ENCODE measurements around the gene SLC35G1.

Gene SLC35G1

GRCh38 chr10:93897070-93897780 is 3.4 kb downstream of the SLC35G1 start:
- Histone ChIP-seq H3K36me3 (peaks cover 13% of the 10 kb centered on the region), H3K27ac (no peak overlapping the region), H3K9me3 (ENCODE audit: severe bottlenecking) (no peaks in the 10 kb centered on the region), H3K27me3 (ENCODE audit: insufficient read depth, low read depth, severe bottlenecking) (no peaks in the 10 kb centered on the region), H3K4me3 (ENCODE audit: low read depth, low read length) (no peak overlapping the region)
- TF ChIP-seq CTCF (IDR thresholded peaks at IDR 0.05; ENCODE audit: low read depth, low read length): no peak
- no peak for DNase-seq

GRCh38 chr10:93899109-93899508 is 5.3 kb downstream of the SLC35G1 start:
- H3K27me3 ChIP-seq (ENCODE audit: insufficient read depth, low read depth, severe bottlenecking): no peaks in the 10 kb centered on the region
- H3K27ac ChIP-seq: no peak overlapping the region
- H3K36me3 ChIP-seq: peaks cover 10% of the 10 kb centered on the region
- H3K9me3 ChIP-seq (ENCODE audit: severe bottlenecking): no peaks in the 10 kb centered on the region
- no peak for DNase-seq
- H3K4me3 ChIP-seq (ENCODE audit: low read depth, low read length): no peak overlapping the region
- no peak for TF ChIP-seq CTCF (IDR thresholded peaks at IDR 0.05; ENCODE audit: low read depth, low read length)

- peaks cover 10% of the 10 kb centered on the region for H3K36me3 ChIP-seq
- no peaks in the 10 kb centered on the region for H3K9me3 ChIP-seq (ENCODE audit: severe bottlenecking)
- no peak for TF ChIP-seq CTCF (IDR thresholded peaks at IDR 0.05; ENCODE audit: low read depth, low read length)
- no peak overlapping the region for H3K4me3 ChIP-seq (ENCODE audit: low read depth, low read length)
- no peak for DNase-seq
- no peak overlapping the region for H3K27ac ChIP-seq
- H3K27me3 ChIP-seq (ENCODE audit: insufficient read depth, low read depth, severe bottlenecking): no peaks in the 10 kb centered on the region
Measured at GRCh38 chr10:93903051-93903450, 9.3 kb downstream of the SLC35G1 start.

GRCh38 chr10:93904901-93905300 is 11.1 kb downstream of the SLC35G1 start:
- no peaks in the 10 kb centered on the region for H3K9me3 ChIP-seq (ENCODE audit: severe bottlenecking)
- H3K27ac ChIP-seq: no peak overlapping the region
- no peak overlapping the region for H3K4me3 ChIP-seq (ENCODE audit: low read depth, low read length)
- no peak for TF ChIP-seq CTCF (IDR thresholded peaks at IDR 0.05; ENCODE audit: low read depth, low read length)
- DNase-seq: no peak
- peaks cover 6% of the 10 kb centered on the region for H3K36me3 ChIP-seq
- no peaks in the 10 kb centered on the region for H3K27me3 ChIP-seq (ENCODE audit: insufficient read depth, low read depth, severe bottlenecking)

GRCh38 chr10:93907059-93907458 is 13.3 kb downstream of the SLC35G1 start:
- no peaks in the 10 kb centered on the region for H3K27me3 ChIP-seq (ENCODE audit: insufficient read depth, low read depth, severe bottlenecking)
- no peak for TF ChIP-seq CTCF (IDR thresholded peaks at IDR 0.05; ENCODE audit: low read depth, low read length)
- DNase-seq: no peak
- H3K9me3 ChIP-seq (ENCODE audit: severe bottlenecking): no peaks in the 10 kb centered on the region
- H3K36me3 ChIP-seq: no peaks in the 10 kb centered on the region; the same call in 1 of the 2 replicates
- no peak overlapping the region for H3K4me3 ChIP-seq (ENCODE audit: low read depth, low read length)
- no peak overlapping the region for H3K27ac ChIP-seq

GRCh38 chr10:93911866-93912265 is 18.1 kb downstream of the SLC35G1 start:
- no peaks in the 10 kb centered on the region for H3K9me3 ChIP-seq (ENCODE audit: severe bottlenecking)
- DNase-seq: no peak
- H3K27me3 ChIP-seq (ENCODE audit: insufficient read depth, low read depth, severe bottlenecking): no peaks in the 10 kb centered on the region
- no peak overlapping the region for H3K4me3 ChIP-seq (ENCODE audit: low read depth, low read length)
- no peak overlapping the region for H3K27ac ChIP-seq
- no peak for TF ChIP-seq CTCF (IDR thresholded peaks at IDR 0.05; ENCODE audit: low read depth, low read length)
- H3K36me3 ChIP-seq: no peaks in the 10 kb centered on the region; the same call in none of the 2 replicates
